Endothelial cell of umbilical vein (primary cell): Measurements from ENCODE around the gene PUM2. TPM values are rescaled to one million over a fixed set of nuclear protein-coding genes. Genes with fewer than 3 reads are reported as not detected.

Experiments
- BruUV-seq: library from RNA; stranded (reverse); fragments of 400-500 nt; replicated peaks from 2 replicates; lab custom pipeline; 2021; lab: Mats Ljungman, UMichigan
- CTCF ChIA-PET: fragments of 300-600, 350-600 bp; sonication (Branson Sonifier 250); formaldehyde crosslinking; loops from one replicate; lab custom pipeline; 2021; ENCODE audit warnings: antibody characterized with exemption, inconsistent platforms; lab: Charles Lee
- POLR2A ChIA-PET: fragments of 300-600, 350-600 bp; sonication (Branson Sonifier 250); formaldehyde crosslinking; loops from one replicate; lab custom pipeline; 2021; ENCODE audit warnings: antibody characterized with exemption, inconsistent platforms; lab: Charles Lee
- DNase-seq: peaks from one replicate; pipeline ENCODE4 v3.0.0-alpha.2; 2011; ENCODE audit warnings: low read depth, low spot score
- FAIRE-seq: peaks from 2 replicates; lab custom pipeline; 2011; peaks lifted over from hg19 to GRCh38; lab: Jason Lieb, UNC
- H2AFZ ChIP-seq: 2 replicates; pipeline ENCODE4 v1.6.0; 2012; ENCODE audit warnings: low read depth, low read length, control low read depth, inconsistent platforms
- H3K27ac ChIP-seq: 2 replicates; pipeline ENCODE4 v1.5.1; 2011; ENCODE audit warnings: low read depth, mild to moderate bottlenecking, control low read depth, low read length, moderate library complexity; ENCODE audit not compliant: insufficient read depth
- H3K27me3 ChIP-seq, 2 experiments: 2 replicates each; pipeline versions ENCODE4 v1.6.0 to v1.6.1; 2011; ENCODE audit warnings: low read length in 2 of 2, mixed read lengths in 1 of 2; ENCODE audit not compliant: control insufficient read depth in 2 of 2, insufficient read depth in 2 of 2
- H3K36me3 ChIP-seq, 2 experiments: 2 replicates in 1 of 2; 3 replicates in 1 of 2; pipeline ENCODE4 v1.5.1; 2011; ENCODE audit warnings: low read length in 2 of 2, mild to moderate bottlenecking in 1 of 2, moderate library complexity in 1 of 2; ENCODE audit not compliant: control insufficient read depth in 2 of 2, insufficient read depth in 2 of 2; ENCODE audit errors: extremely low read depth in 1 of 2
- H3K4me1 ChIP-seq: 3 replicates; pipeline ENCODE4 v1.5.1; 2011; ENCODE audit warnings: mild to moderate bottlenecking, low read length; ENCODE audit not compliant: control insufficient read depth, insufficient read depth; ENCODE audit errors: extremely low read depth
- H3K4me2 ChIP-seq: 2 replicates; pipeline ENCODE4 v1.6.1; 2011; ENCODE audit warnings: low read length, control low read depth, mixed read lengths; ENCODE audit not compliant: insufficient read depth
- H3K4me3 ChIP-seq, 3 experiments: fragments of 200-600 bp in 1 of 3; sonication (generic), shearing (Covaris generic) in 1 of 3; replicated peaks in 1 of 3; 2 replicates each; pipeline ENCODE4 v1.5.1; 2011 to 2016; ENCODE audit warnings: control low read depth in 3 of 3, low read length in 3 of 3, mild to moderate bottlenecking in 2 of 3, inconsistent platforms in 1 of 3, low read depth in 1 of 3, moderate library complexity in 1 of 3; ENCODE audit not compliant: insufficient read depth in 1 of 3
- H3K79me2 ChIP-seq: 2 replicates; pipeline ENCODE4 v1.6.0; 2012; ENCODE audit warnings: low read length, inconsistent platforms; ENCODE audit not compliant: control insufficient read depth, insufficient read depth
- H3K9ac ChIP-seq: replicated peaks from 2 replicates; pipeline ENCODE3; 2011; ENCODE audit warnings: low read length, control low read depth; ENCODE audit not compliant: insufficient read depth; ENCODE audit errors: extremely low read depth
- H3K9me1 ChIP-seq: replicated peaks from 3 replicates; pipeline ENCODE4 v1.6.0; 2011; ENCODE audit warnings: mild to moderate bottlenecking, low read length; ENCODE audit not compliant: control insufficient read depth, insufficient read depth; ENCODE audit errors: extremely low read depth
- H3K9me3 ChIP-seq: replicated peaks from 2 replicates; pipeline ENCODE4 v1.5.1; 2012; ENCODE audit warnings: low read length, inconsistent platforms; ENCODE audit not compliant: control insufficient read depth, insufficient read depth
- H4K20me1 ChIP-seq: replicated peaks from 2 replicates; pipeline ENCODE3; 2011; ENCODE audit warnings: mild to moderate bottlenecking, low read length; ENCODE audit not compliant: control insufficient read depth, insufficient read depth; ENCODE audit errors: extremely low read depth
- EZH2 ChIP-seq: IDR thresholded peaks from 2 replicates; pipeline ENCODE4 v1.6.1; 2012; ENCODE audit warnings: borderline replicate concordance, low read depth, mild to moderate bottlenecking, moderate library complexity, low read length, inconsistent platforms; ENCODE audit not compliant: severe bottlenecking
- FOS ChIP-seq: IDR thresholded peaks from 2 replicates; pipeline ENCODE4 v1.6.1; 2011; ENCODE audit warnings: mild to moderate bottlenecking, low read length, moderate library complexity, borderline replicate concordance; ENCODE audit not compliant: insufficient read depth
- GATA2 ChIP-seq: IDR thresholded peaks from 2 replicates; pipeline ENCODE4 v1.7.0; 2011; ENCODE audit warnings: low read depth, mild to moderate bottlenecking, moderate library complexity, mixed read lengths, low read length; ENCODE audit not compliant: insufficient read length, insufficient read depth
- JUN ChIP-seq: IDR thresholded peaks from 2 replicates; pipeline ENCODE4 v1.6.1; 2011; ENCODE audit warnings: borderline replicate concordance, low read depth; ENCODE audit not compliant: insufficient read length, insufficient read depth
- MYC ChIP-seq: IDR thresholded peaks from one replicate; pipeline ENCODE4 v1.6.1; 2011; ENCODE audit warnings: mild to moderate bottlenecking, low read depth, low read length
- POLR2A ChIP-seq: IDR thresholded peaks from 2 replicates; pipeline ENCODE4 v1.6.1; 2012; ENCODE audit warnings: low read depth, mild to moderate bottlenecking, control low read depth, low read length
- POLR2AphosphoS5 ChIP-seq: IDR thresholded peaks from 2 replicates; pipeline ENCODE4 v1.6.1; 2012; ENCODE audit warnings: low read depth, mild to moderate bottlenecking, control low read depth, low read length, moderate library complexity; ENCODE audit not compliant: insufficient read depth
- dilution Hi-C: fragments of 300-500 bp; cut with MboI; formaldehyde crosslinking; loops from one replicate; pipeline ENCODE4 v1.15.0; 2019; ENCODE audit warnings: low sequenced_read_pairs; ENCODE audit not compliant: extremely low pct_ligation_motif_present
- intact Hi-C: fragments of 100-400 bp; cut with micrococcal nuclease; formaldehyde crosslinking; loops from one replicate; pipeline ENCODE4 v1.10.0; 2022
- polyA plus RNA-seq, 4 experiments: library from polyadenylated mRNA; depleted of rRNA in 3 of 4; stranded (reverse) in 3 of 4; unstranded in 1 of 4; fragments of >200 nt; gene quantifications; 2 replicates each; pipeline versions ENCODE4 v1.2.1 to v1.2.3, GENCODE V29; 2011 to 2012; ENCODE audit warnings: missing spikeins in 1 of 4
- total RNA-seq: library from RNA; stranded (reverse); gene quantifications from 2 replicates; pipeline ENCODE4 v1.2.3, GENCODE V29; 2021
- TF ChIP-seq, protein P1 (sequence below), 2 donors: IDR thresholded peaks; 1 replicate in 1 of 2; 2 replicates in 1 of 2; pipeline ENCODE4 v1.5.1; 2011; ENCODE audit warnings: low read length in 2 of 2, mild to moderate bottlenecking in 2 of 2, moderate library complexity in 2 of 2, control low read depth in 1 of 2, inconsistent platforms in 1 of 2, low read depth in 1 of 2; ENCODE audit not compliant: insufficient read depth in 1 of 2; ENCODE audit errors: extremely low read depth in 1 of 2
- TF ChIP-seq, protein P2 (sequence below): IDR thresholded peaks from 2 replicates; pipeline ENCODE4 v1.6.1; 2011; ENCODE audit not compliant: insufficient read depth, insufficient read length

Gene PUM2
- total and polyA plus RNA-seq, 2 donors (not counting 3 experiments of a cell fraction or from before 2014, with no cell fraction given) = 32.9 to 83.7 TPM

GRCh38 chr2:20317690-20318089 is 33.0 kb downstream of the PUM2 start:
- DNase-seq = no peak
- Histone ChIP-seq H4K20me1 (peaks cover 6% of the 10 kb centered on the region), H3K36me3 (peaks cover 1 to 9% of the 10 kb centered on the region in 2 experiments), H3K9me1 (no peaks in the 10 kb centered on the region), H3K4me2 (no peak overlapping the region), H3K9ac (no peak overlapping the region), H3K4me1 (peaks cover 38% of the 10 kb centered on the region), H3K27me3 (no peaks in the 10 kb centered on the region), H3K27ac (no peak overlapping the region), H3K79me2 (peaks cover 72% of the 10 kb centered on the region), H3K4me3 (no peak overlapping the region), H3K9me3 (no peaks in the 10 kb centered on the region), H2AFZ (no peak overlapping the region)
- no peak for FAIRE-seq
- dilution Hi-C loops (no loop called here), intact Hi-C loops (no loop called here)
- CTCF ChIA-PET = interaction anchor here (4.8 kb wide), 1 partner anchor 8 kb away, joined by 51 read pairs; no protein-coding TSS in a partner anchor
- POLR2A ChIA-PET = interaction anchor here (1.5 kb wide), 1 partner anchor 129 kb away, joined by 3 read pairs; the partner anchor contains the start of gene RHOB
- TF ChIP-seq, protein P1, sequence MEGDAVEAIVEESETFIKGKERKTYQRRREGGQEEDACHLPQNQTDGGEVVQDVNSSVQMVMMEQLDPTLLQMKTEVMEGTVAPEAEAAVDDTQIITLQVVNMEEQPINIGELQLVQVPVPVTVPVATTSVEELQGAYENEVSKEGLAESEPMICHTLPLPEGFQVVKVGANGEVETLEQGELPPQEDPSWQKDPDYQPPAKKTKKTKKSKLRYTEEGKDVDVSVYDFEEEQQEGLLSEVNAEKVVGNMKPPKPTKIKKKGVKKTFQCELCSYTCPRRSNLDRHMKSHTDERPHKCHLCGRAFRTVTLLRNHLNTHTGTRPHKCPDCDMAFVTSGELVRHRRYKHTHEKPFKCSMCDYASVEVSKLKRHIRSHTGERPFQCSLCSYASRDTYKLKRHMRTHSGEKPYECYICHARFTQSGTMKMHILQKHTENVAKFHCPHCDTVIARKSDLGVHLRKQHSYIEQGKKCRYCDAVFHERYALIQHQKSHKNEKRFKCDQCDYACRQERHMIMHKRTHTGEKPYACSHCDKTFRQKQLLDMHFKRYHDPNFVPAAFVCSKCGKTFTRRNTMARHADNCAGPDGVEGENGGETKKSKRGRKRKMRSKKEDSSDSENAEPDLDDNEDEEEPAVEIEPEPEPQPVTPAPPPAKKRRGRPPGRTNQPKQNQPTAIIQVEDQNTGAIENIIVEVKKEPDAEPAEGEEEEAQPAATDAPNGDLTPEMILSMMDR (IDR thresholded peaks at IDR 0.05; ENCODE audit: extremely low read depth in 1 of 2, insufficient read depth in 1 of 2, low read depth in 1 of 2, low read length in 2 of 2) = no peak
- no peak for TF ChIP-seq FOS
- no peak for TF ChIP-seq JUN
- TF ChIP-seq EZH2 = no peak
- no peak for TF ChIP-seq POLR2A
- TF ChIP-seq, protein P2, sequence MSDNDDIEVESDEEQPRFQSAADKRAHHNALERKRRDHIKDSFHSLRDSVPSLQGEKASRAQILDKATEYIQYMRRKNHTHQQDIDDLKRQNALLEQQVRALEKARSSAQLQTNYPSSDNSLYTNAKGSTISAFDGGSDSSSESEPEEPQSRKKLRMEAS = no peak
- no peak for TF ChIP-seq POLR2AphosphoS5
- TF ChIP-seq MYC = no peak
- TF ChIP-seq GATA2 = no peak
- BruUV-seq = no TSS peak
